Activated B cell treated with CpG ODN at 0.5 μM for 24 hours (primary cell): ENCODE results near the gene USH2A. TPM values are rescaled to one million over a fixed set of nuclear protein-coding genes. Genes with fewer than 3 reads are reported as not detected.

Source experiments
- ATAC-seq: fragments of 200-7000 bp; cut with Tn5 transposase; one replicate; pipeline ENCODE4 v1.10.0; 2021; ENCODE audit warnings: low read depth, mild to moderate bottlenecking, moderate library complexity
- CTCF ChIA-PET: fragments of 350-600 bp; sonication (Branson Sonifier 250); formaldehyde crosslinking; loops from one replicate; lab custom pipeline; 2021; ENCODE audit warnings: antibody characterized with exemption; lab: Charles Lee
- POLR2A ChIA-PET: fragments of 350-600 bp; sonication (Branson Sonifier 250); formaldehyde crosslinking; loops from one replicate; lab custom pipeline; 2021; ENCODE audit warnings: antibody characterized with exemption; lab: Charles Lee
- DNase-seq: peaks from one replicate; pipeline ENCODE4 v3.0.0; 2022
- H3K27ac Mint-ChIP-seq: one replicate; pipeline ENCODE4 v1.8.0; 2020; ENCODE audit warnings: mixed read lengths
- H3K27me3 Mint-ChIP-seq: one replicate; pipeline ENCODE4 v1.8.0; 2021; ENCODE audit warnings: mixed read lengths
- H3K36me3 Mint-ChIP-seq: one replicate; pipeline ENCODE4 v1.8.0; 2021; ENCODE audit warnings: low read depth, mixed read lengths
- H3K4me1 Mint-ChIP-seq: one replicate; pipeline ENCODE4 v1.8.0; 2021; ENCODE audit warnings: mixed read lengths
- H3K4me3 Mint-ChIP-seq: one replicate; pipeline ENCODE4 v1.8.0; 2020; ENCODE audit warnings: mild to moderate bottlenecking, mixed read lengths
- H3K9me3 Mint-ChIP-seq: one replicate; pipeline ENCODE4 v1.8.0; 2020; ENCODE audit warnings: mixed read lengths
- intact Hi-C: fragments of 100-400 bp; cut with micrococcal nuclease; formaldehyde crosslinking; loops from one replicate; pipeline ENCODE4 v1.15.1; 2024
- total RNA-seq: library from RNA; stranded (reverse); gene quantifications from 2 replicates; pipeline ENCODE4 v1.2.3, GENCODE V29; 2022
- TF ChIP-seq, protein P1 (sequence below): fragments of 200-600 bp; IDR thresholded peaks from one replicate; pipeline ENCODE4 v1.8.0; 2022; ENCODE audit warnings: antibody characterized with exemption, mild to moderate bottlenecking

Gene USH2A
- total RNA-seq, 1 donor from 2014 or later, result not detected

DNA sequence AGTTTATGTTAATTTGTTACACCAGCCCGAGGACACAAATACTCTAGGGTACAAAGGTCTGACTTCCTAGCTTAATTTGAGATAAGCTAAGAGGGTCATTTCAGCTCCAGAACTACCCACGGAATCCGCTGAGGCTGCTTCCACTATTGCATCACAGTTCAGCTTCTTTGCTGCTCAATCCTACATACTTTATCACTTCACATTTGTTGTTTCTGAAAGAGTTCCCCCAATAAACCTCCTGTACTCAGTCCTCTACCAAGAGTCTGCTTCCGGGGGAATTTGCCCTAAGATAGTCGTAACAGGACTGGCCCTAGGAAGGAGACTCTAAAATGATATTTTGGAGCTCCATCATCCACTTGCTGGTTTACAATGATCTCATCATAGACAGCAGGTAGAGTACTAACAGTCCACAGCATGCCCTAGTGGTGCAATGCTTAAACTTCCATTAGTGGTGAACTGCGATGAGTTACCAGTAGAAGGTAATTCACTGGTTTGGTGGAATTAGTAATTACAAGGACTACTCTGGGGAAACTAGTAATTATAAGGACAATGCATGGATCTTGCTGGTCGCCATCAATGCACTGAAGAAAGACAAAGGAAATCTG is 229.3 kb downstream of the USH2A start:
- TF ChIP-seq, protein P1, sequence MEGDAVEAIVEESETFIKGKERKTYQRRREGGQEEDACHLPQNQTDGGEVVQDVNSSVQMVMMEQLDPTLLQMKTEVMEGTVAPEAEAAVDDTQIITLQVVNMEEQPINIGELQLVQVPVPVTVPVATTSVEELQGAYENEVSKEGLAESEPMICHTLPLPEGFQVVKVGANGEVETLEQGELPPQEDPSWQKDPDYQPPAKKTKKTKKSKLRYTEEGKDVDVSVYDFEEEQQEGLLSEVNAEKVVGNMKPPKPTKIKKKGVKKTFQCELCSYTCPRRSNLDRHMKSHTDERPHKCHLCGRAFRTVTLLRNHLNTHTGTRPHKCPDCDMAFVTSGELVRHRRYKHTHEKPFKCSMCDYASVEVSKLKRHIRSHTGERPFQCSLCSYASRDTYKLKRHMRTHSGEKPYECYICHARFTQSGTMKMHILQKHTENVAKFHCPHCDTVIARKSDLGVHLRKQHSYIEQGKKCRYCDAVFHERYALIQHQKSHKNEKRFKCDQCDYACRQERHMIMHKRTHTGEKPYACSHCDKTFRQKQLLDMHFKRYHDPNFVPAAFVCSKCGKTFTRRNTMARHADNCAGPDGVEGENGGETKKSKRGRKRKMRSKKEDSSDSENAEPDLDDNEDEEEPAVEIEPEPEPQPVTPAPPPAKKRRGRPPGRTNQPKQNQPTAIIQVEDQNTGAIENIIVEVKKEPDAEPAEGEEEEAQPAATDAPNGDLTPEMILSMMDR, result no peak
- ChIA-PET CTCF (no interaction called here), POLR2A (no interaction called here)
- intact Hi-C loops, result no loop called here
- Mint-ChIP-seq H3K4me3 (no peak overlapping the region), H3K9me3 (no peaks in the 10 kb centered on the region), H3K27me3 (no peaks in the 10 kb centered on the region), H3K27ac (no peak overlapping the region), H3K36me3 (no peaks in the 10 kb centered on the region), H3K4me1 (no peaks in the 10 kb centered on the region)
- ATAC-seq, result no peak
- DNase-seq, result no peak

DNA sequence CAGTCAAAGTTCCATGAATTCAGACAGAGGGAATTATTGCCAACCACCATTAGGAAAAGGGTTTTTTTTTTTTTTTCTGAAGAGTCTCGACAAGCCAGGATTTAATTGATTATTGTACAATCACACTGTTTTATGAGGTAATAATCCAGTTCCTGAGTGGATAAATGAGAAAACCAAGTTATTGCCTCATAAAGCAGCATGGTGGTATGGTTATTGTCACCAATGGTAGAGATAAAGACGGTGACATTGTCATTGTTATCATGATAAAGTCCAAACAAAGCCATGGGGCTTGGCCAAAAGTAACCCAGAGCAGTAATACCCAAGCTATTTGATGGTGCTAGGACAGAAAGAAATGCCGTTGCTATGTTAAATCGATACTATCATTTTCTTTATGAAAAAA is 232.8 kb downstream of the USH2A start:
- no peak overlapping the region for H3K4me3 Mint-ChIP-seq
- ChIA-PET CTCF (no interaction called here), POLR2A (no interaction called here)
- H3K4me1 Mint-ChIP-seq, result no peaks in the 10 kb centered on the region
- no peaks in the 10 kb centered on the region for H3K36me3 Mint-ChIP-seq
- H3K27ac Mint-ChIP-seq, result no peak overlapping the region
- peaks cover 3% of the 10 kb centered on the region for H3K9me3 Mint-ChIP-seq
- ATAC-seq, result no peak
- no peak for DNase-seq
- H3K27me3 Mint-ChIP-seq, result no peaks in the 10 kb centered on the region
- intact Hi-C loops, result no loop called here
- TF ChIP-seq, protein P1, result no peak

DNA sequence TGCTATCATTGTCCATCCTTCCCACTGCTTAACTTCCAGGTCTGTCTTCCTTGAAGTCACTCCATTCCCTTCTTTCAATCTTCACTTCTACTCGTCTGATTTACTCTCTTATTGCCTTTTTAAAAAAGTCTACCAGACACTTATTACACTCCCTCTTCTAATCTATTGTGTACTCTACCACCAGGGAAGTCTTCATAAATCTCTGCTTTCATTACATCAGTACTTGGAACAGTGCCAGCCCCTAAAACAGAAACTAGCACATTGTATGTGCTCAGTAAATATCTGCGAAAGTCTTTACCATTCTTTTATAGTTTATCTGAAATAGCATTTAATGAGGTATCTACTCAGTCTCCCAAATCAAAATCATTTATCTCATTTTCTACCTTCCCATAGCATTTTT is 236.4 kb downstream of the USH2A start:
- POLR2A ChIA-PET, result no interaction called here
- Mint-ChIP-seq H3K9me3 (peaks cover 3% of the 10 kb centered on the region), H3K4me1 (no peaks in the 10 kb centered on the region), H3K27me3 (no peaks in the 10 kb centered on the region), H3K27ac (no peak overlapping the region), H3K36me3 (no peaks in the 10 kb centered on the region), H3K4me3 (no peak overlapping the region)
- ATAC-seq, result no peak
- intact Hi-C loops, result no loop called here
- TF ChIP-seq, protein P1, result no peak
- CTCF ChIA-PET, result no interaction called here
- no peak for DNase-seq

DNA sequence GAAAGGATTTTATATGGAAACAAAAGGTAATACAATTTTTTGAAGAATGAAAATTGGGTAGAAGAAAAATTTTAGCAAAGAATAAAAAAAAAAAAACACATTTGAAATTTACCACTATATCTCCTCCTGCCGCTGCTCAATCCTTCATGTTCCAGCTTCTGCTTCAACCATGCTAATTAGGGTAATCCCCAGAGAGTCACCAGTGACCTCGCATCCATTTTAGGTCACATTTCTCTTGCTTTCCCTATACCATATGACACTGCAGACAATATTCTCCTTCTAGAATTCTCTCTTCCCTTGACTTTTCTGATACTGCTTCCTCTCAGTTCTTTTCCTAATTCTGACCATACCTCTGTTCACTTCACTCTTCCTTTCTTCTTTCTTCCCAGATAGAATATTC is 237.1 kb downstream of the USH2A start:
- no peaks in the 10 kb centered on the region for H3K36me3 Mint-ChIP-seq
- CTCF ChIA-PET, result no interaction called here

DNA sequence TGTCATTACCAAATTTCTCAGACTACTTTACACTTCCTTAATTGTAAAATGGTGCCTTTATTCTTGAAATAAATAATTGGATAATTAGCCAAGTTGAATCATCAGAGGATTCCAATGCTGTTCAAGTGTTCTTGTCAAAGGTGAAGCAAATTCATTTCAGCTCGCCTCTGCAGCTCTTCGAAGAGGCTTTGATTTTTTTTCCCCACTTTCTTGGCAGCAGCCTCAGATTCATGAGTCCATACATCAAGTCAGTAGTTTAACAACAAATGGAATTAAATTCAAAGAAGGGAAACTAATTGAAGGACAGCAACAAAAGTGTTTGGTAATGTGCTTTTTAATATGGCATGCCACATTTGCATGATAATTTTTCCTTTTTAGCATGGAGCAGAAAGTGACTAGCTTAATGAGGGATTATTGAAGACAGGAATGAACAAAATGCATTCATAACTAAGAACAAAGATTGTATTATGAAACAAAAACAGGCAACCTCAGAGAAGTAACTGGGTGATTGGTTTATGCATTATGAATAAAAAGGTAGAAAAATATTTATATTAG is 239.0 kb downstream of the USH2A start:
- Mint-ChIP-seq H3K9me3 (peaks cover 3% of the 10 kb centered on the region), H3K36me3 (no peaks in the 10 kb centered on the region), H3K27me3 (no peaks in the 10 kb centered on the region), H3K4me1 (no peaks in the 10 kb centered on the region), H3K27ac (no peak overlapping the region), H3K4me3 (no peak overlapping the region)
- no peak for DNase-seq
- TF ChIP-seq, protein P1, result no peak
- POLR2A ChIA-PET, result no interaction called here
- intact Hi-C loops, result no loop called here
- ATAC-seq, result no peak
- CTCF ChIA-PET, result no interaction called here

More for the DNA sequence above, 237.1 kb downstream of the USH2A start:
- no peak overlapping the region for H3K27ac Mint-ChIP-seq
- TF ChIP-seq, protein P1, result no peak
- H3K27me3 Mint-ChIP-seq, result no peaks in the 10 kb centered on the region
- no peak for DNase-seq
- intact Hi-C loops, result no loop called here
- ATAC-seq, result no peak
- H3K4me1 Mint-ChIP-seq, result no peaks in the 10 kb centered on the region
- POLR2A ChIA-PET, result no interaction called here
- H3K4me3 Mint-ChIP-seq, result no peak overlapping the region
- peaks cover 3% of the 10 kb centered on the region for H3K9me3 Mint-ChIP-seq
